Neural progenitor cell (in vitro differentiated cells): Measurements from ENCODE around the gene SARM1.

Source experiments
- CTCF ChIP-seq: fragments of 200-600 bp; sonication (generic); IDR thresholded peaks from 2 replicates; pipeline ENCODE4 v1.5.1; 2017; ENCODE audit warnings: antibody characterized with exemption, mild to moderate bottlenecking
- EZH2 ChIP-seq: fragments of 200-600 bp; sonication (generic); IDR thresholded peaks from 2 replicates; pipeline ENCODE4 v1.6.1; 2017; ENCODE audit warnings: antibody characterized with exemption, mild to moderate bottlenecking, moderate library complexity
- EZH2phosphoT487 ChIP-seq: fragments of 200-600 bp; sonication (generic); IDR thresholded peaks from 2 replicates; pipeline ENCODE4 v1.6.1; 2017; ENCODE audit warnings: antibody characterized with exemption

- TF ChIP-seq CTCF (no peak), EZH2 (no peak), EZH2phosphoT487 (no peak)
Observed at GRCh38 chr17:28394337-28395116, 23.0 kb downstream of the SARM1 start.
